HUES6 (cell line): ENCODE data around the gene DYNLRB1.

Experiments used
- H3K27ac ChIP-seq: 2 replicates; pipeline ENCODE4 v1.7.0; 2013; ENCODE audit warnings: low read depth, mild to moderate bottlenecking, low read length, inconsistent platforms
- H3K27me3 ChIP-seq: 2 replicates; pipeline ENCODE4 v1.6.1; 2013; ENCODE audit warnings: low read length; ENCODE audit not compliant: control insufficient read depth, insufficient read depth
- H3K36me3 ChIP-seq: 2 replicates; pipeline ENCODE4 v1.6.1; 2013; ENCODE audit warnings: low read length; ENCODE audit not compliant: control insufficient read depth, insufficient read depth
- H3K4me1 ChIP-seq: 2 replicates; pipeline ENCODE4 v1.6.1; 2013; ENCODE audit warnings: low read length; ENCODE audit not compliant: control insufficient read depth, insufficient read depth
- H3K4me3 ChIP-seq: 2 replicates; pipeline ENCODE4 v1.5.1; 2013; ENCODE audit warnings: low read depth, low read length
- H3K9ac ChIP-seq: one replicate; pipeline ENCODE4 v1.6.1; 2013; ENCODE audit warnings: mild to moderate bottlenecking, low read length
- H3K9me3 ChIP-seq: 2 replicates; pipeline ENCODE4 v1.6.1; 2013; ENCODE audit warnings: low read depth, low read length; ENCODE audit not compliant: control insufficient read depth, insufficient read depth

The DYNLRB1 gene

DNA sequence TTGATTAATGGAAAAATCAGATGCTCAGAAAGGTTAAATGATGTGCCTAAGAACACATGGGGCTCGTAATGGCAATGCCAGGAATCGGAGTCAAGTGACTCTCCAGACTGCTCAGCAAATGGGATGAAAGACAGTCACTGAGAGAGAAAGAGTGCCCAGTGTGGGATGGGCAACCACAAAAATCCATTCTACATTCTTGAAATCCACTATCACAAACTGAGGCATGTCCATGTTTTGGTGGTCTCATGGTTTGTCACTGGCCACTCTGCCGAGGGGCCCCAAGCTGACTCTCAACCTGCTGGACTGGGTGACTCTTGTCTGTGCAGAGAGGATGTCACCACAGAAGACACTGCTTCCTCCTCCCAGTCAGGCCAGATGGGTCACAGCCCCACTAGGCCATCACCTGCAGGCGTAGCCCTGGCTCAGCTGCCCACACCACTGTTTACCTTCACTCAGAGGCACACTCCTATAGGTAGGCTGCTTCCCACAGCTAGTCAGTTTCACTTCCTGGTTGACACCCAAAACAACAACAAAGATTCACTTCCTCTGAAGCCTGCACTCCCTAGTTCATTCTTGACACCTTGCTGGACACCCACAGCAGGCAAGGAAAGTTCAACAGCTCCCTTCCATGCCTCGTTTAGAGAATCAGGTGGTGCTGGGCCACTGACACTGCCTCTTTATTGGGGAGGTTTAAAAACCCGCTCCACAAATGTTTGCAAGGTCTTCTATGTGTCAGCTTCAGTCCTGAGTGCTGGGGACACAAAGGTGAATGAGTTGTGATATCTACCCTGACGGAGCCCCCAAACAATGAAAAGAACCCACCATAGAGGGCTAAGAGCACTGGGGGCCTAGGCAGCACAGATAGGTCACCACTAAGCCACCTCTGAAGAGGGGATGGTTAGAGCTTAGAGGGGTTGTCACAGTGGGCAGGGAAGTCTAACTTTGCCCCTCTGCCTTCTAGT lies 64.0 kb downstream of the DYNLRB1 start:
- no peaks in the 10 kb centered on the region for H3K9me3 ChIP-seq
- H3K36me3 ChIP-seq: peaks cover 22% of the 10 kb centered on the region
- no peak overlapping the region for H3K27ac ChIP-seq
- no peaks in the 10 kb centered on the region for H3K27me3 ChIP-seq
- H3K4me3 ChIP-seq: no peak overlapping the region
- H3K4me1 ChIP-seq: no peaks in the 10 kb centered on the region
- no peak overlapping the region for H3K9ac ChIP-seq

DNA sequence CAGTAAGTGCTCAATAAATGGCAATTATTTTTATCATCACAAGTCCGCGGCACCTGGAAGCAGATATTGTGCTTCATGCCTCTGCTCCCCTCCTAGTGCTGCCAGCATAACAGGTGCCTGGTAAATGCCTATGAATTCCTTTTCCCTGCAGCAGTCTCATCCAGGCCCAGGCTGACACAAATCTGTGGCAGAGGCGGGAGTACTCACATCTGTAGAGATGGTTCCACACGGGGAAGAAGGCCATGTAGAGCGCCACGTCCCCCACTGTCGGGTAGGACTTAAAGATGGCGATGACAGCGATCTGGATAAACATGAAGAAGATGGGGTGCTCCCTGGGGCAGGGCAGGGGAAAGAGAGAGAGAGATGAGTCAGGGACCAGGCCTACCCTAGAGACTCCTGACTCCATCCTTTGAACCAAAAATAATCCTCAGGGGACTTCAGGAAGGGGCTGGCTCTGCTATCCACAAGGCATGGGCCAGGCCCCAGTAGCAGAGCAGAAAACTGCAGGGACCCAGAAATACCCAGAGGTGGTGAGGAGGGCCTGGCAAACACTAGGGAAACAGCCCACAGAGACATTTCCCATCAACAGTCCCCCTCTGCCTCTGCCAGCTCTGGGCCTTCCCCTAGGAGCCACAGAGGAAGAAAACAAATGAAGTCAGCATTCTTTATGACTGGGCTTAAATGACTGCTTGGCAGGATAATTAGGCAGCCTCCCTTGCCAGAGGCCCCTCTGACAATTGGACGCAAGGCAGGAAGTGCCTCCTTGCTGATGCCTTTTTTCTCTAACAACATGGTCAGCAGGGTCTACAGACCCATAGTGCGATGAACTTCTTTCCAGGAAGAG lies 65.3 kb downstream of the DYNLRB1 start:
- no peaks in the 10 kb centered on the region for H3K4me1 ChIP-seq
- H3K9me3 ChIP-seq: no peaks in the 10 kb centered on the region
- no peak overlapping the region for H3K9ac ChIP-seq
- H3K27me3 ChIP-seq: no peaks in the 10 kb centered on the region
- no peak overlapping the region for H3K4me3 ChIP-seq
- no peak overlapping the region for H3K27ac ChIP-seq
- peaks cover 23% of the 10 kb centered on the region for H3K36me3 ChIP-seq

DNA sequence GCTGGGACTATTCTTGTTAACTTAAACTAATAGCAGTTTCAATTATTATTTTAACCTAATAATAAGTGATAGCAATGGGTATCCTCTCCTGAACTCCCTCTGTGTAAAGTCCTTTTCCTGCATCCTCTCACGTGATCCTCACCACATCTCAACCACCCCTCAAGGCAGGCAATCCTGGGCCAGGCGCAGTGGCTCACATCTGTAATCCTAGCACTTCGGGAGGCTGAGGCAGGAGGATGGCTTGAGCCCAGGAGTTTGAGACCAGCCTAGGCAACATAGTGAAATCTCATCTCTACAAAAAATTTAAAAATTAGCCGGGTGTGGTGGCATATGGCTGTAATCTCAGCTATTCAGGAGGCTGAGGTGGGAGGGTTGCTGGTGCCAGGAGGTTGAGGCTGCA lies 66.0 kb downstream of the DYNLRB1 start:
- H3K27me3 ChIP-seq: no peaks in the 10 kb centered on the region
- no peak overlapping the region for H3K4me3 ChIP-seq
- no peak overlapping the region for H3K9ac ChIP-seq
- no peak overlapping the region for H3K27ac ChIP-seq
- H3K36me3 ChIP-seq: peaks cover 23% of the 10 kb centered on the region
- no peaks in the 10 kb centered on the region for H3K4me1 ChIP-seq
- H3K9me3 ChIP-seq: no peaks in the 10 kb centered on the region

DNA sequence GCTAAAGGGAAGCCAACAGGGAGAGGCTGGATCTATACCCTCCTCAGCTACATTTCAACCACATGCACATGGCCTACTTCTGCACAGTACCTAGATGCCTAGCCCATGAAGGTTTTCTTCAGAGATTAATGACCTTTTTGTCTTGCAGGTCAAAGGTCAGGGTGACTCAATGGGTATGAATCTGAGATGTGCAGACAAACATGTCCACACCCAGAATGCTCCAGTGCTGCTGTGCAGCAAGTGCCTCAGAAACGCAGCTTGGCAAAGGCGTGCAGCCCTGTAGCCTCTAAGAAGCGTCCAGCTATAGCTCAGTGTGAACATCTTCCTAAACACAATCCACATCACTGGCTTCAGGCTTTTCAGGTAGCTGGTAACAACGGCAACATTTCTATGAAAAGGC lies 66.7 kb downstream of the DYNLRB1 start:
- no peak overlapping the region for H3K27ac ChIP-seq
- no peak overlapping the region for H3K4me3 ChIP-seq
- no peak overlapping the region for H3K9ac ChIP-seq
- peaks cover 28% of the 10 kb centered on the region for H3K36me3 ChIP-seq
- H3K27me3 ChIP-seq: no peaks in the 10 kb centered on the region
- H3K4me1 ChIP-seq: no peaks in the 10 kb centered on the region
- H3K9me3 ChIP-seq: no peaks in the 10 kb centered on the region

DNA sequence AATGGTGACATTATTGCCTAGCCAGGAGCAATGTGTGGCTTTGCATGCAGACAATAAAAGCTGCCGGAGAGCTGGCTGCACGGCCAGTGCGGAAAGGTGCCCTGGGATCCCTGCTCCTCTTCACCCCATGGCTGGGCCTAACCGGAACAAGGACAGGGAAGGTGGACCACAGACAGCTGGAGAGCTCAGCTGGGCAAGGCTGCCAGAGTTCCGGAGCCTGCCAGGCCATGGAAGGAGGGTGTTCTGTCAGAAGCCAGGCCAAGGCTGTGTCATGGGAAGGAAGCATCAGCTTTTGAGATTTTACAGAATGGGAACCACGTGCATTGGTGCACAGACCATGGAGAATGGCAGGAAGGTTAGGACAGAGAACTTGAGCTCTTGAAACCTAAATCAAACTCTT lies 67.3 kb downstream of the DYNLRB1 start:
- H3K9ac ChIP-seq: no peak overlapping the region
- no peak overlapping the region for H3K27ac ChIP-seq
- no peaks in the 10 kb centered on the region for H3K27me3 ChIP-seq
- no peaks in the 10 kb centered on the region for H3K9me3 ChIP-seq
- H3K36me3 ChIP-seq: peaks cover 26% of the 10 kb centered on the region
- H3K4me1 ChIP-seq: no peaks in the 10 kb centered on the region
- no peak overlapping the region for H3K4me3 ChIP-seq

DNA sequence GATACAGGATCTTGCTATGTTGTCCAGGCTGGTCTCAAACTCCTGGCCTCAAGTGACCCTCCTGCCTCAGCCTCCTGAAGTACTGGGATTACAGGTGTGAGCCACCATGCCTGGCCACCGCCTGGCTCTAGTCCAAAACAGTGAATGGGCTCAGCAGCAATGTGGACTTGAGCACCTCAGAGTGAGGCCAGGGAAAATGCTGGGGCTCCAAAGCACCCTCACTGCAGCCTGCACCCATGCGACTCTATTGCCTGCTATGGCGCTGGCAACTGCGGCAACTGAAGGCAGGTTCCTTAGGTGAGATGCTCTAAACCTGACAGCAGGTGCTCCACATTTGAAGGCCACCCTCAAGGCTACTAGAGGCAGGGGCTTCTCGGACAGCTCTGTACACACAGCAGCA lies 68.8 kb downstream of the DYNLRB1 start:
- no peaks in the 10 kb centered on the region for H3K27me3 ChIP-seq
- no peak overlapping the region for H3K27ac ChIP-seq
- H3K4me1 ChIP-seq: no peaks in the 10 kb centered on the region
- peaks cover 22% of the 10 kb centered on the region for H3K36me3 ChIP-seq
- H3K9me3 ChIP-seq: no peaks in the 10 kb centered on the region
- H3K9ac ChIP-seq: no peak overlapping the region
- H3K4me3 ChIP-seq: no peak overlapping the region

DNA sequence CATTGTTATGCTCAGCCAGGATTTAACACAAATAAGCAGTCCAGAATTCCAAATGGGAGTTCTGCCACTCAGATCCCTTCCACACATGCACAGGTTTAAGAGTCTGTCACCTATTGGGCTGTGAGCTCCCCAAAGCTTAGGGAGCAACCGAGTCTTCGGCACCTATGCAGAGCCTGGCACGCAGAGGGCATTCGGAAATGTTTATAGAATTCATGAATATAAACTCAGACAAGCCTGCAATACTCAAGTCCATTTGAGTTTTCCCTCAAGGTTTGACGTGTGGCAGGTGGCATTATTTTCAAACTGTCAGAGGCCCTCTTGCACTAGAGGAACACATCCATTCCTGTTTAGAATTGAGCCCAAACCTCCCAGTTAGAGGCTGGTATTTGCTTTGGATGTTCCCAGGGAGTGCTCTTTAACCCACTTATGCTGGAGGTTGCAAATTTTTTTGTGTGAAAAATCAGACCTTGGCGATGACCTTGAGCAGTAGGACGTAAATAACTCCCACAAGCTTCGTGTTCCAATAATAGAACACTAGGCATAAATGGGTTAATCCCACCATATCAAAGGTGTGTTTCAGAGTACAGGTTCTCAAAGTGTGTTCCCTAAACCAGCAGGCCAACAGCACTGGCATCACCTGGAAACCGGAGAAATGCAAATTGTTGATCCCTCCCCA lies 70.4 kb downstream of the DYNLRB1 start:
- no peaks in the 10 kb centered on the region for H3K9me3 ChIP-seq
- no peaks in the 10 kb centered on the region for H3K27me3 ChIP-seq
- no peak overlapping the region for H3K4me3 ChIP-seq
- H3K4me1 ChIP-seq: no peaks in the 10 kb centered on the region
- H3K36me3 ChIP-seq: peaks cover 16% of the 10 kb centered on the region
- no peak overlapping the region for H3K27ac ChIP-seq
- no peak overlapping the region for H3K9ac ChIP-seq
